Astrocyte (in vitro differentiated cells and primary cell): Measurements from ENCODE around the gene KCNN4. TPM values are rescaled to one million over a fixed set of nuclear protein-coding genes. Genes with fewer than 3 reads are reported as not detected.
A peak's percentile ranks its signal among the peaks of the same experiment; 100 is the strongest.

Experiments
- DNase-seq: peaks from one replicate; pipeline ENCODE4 v3.0.0-alpha.2; 2010; ENCODE audit warnings: low read depth
- FAIRE-seq: peaks from 2 replicates; lab custom pipeline; 2011; peaks lifted over from hg19 to GRCh38; lab: Jason Lieb, UNC
- H2AFZ ChIP-seq: 2 replicates; pipeline ENCODE4 v1.6.0; 2012; ENCODE audit warnings: low read depth, low read length, inconsistent platforms
- H3K27ac ChIP-seq: 2 replicates; pipeline ENCODE4 v1.5.1; 2011; ENCODE audit warnings: low read depth, low read length, inconsistent platforms
- H3K27me3 ChIP-seq: 2 replicates; pipeline ENCODE4 v1.6.0; 2011; ENCODE audit warnings: low read length, inconsistent platforms; ENCODE audit not compliant: insufficient read depth
- H3K36me3 ChIP-seq: 2 replicates; pipeline ENCODE4 v1.5.1; 2011; ENCODE audit warnings: low read length, inconsistent platforms; ENCODE audit not compliant: insufficient read depth
- H3K4me1 ChIP-seq: 2 replicates; pipeline ENCODE4 v1.5.1; 2011; ENCODE audit warnings: low read length, inconsistent platforms; ENCODE audit not compliant: insufficient read depth
- H3K4me2 ChIP-seq: 2 replicates; pipeline ENCODE4 v1.6.0; 2012; ENCODE audit warnings: low read length, inconsistent platforms
- H3K4me3 ChIP-seq: 2 replicates; pipeline ENCODE4 v1.5.1; 2011; ENCODE audit warnings: low read depth, mild to moderate bottlenecking, low read length, inconsistent platforms; ENCODE audit not compliant: insufficient read depth
- H3K79me2 ChIP-seq: 2 replicates; pipeline ENCODE4 v1.6.0; 2012; ENCODE audit warnings: mild to moderate bottlenecking, low read length, inconsistent platforms; ENCODE audit not compliant: insufficient read depth
- H3K9ac ChIP-seq: 2 replicates; pipeline ENCODE4 v1.6.0; 2012; ENCODE audit warnings: mild to moderate bottlenecking, low read length, inconsistent platforms
- H3K9me3 ChIP-seq: 2 replicates; pipeline ENCODE4 v1.5.1; 2012; ENCODE audit warnings: low read depth, mild to moderate bottlenecking, low read length, inconsistent platforms; ENCODE audit not compliant: insufficient read depth
- H4K20me1 ChIP-seq: 2 replicates; pipeline ENCODE4 v1.6.0; 2012; ENCODE audit warnings: low read length, inconsistent platforms; ENCODE audit not compliant: insufficient read depth
- H3K27ac Mint-ChIP-seq: one replicate; pipeline ENCODE4 v1.8.0; 2021; ENCODE audit warnings: mild to moderate bottlenecking, mixed read lengths; ENCODE audit not compliant: unreplicated experiment
- H3K27me3 Mint-ChIP-seq: one replicate; pipeline ENCODE4 v1.8.0; 2021; ENCODE audit warnings: low read depth, mixed read lengths; ENCODE audit not compliant: unreplicated experiment
- H3K36me3 Mint-ChIP-seq: one replicate; pipeline ENCODE4 v1.8.0; 2021; ENCODE audit warnings: low read depth, mixed read lengths; ENCODE audit not compliant: unreplicated experiment
- H3K4me1 Mint-ChIP-seq: one replicate; pipeline ENCODE4 v1.8.0; 2021; ENCODE audit warnings: low read depth, mixed read lengths; ENCODE audit not compliant: unreplicated experiment
- H3K4me3 Mint-ChIP-seq: one replicate; pipeline ENCODE4 v1.8.0; 2021; ENCODE audit warnings: mild to moderate bottlenecking, moderate library complexity, mixed read lengths; ENCODE audit not compliant: unreplicated experiment
- H3K9me3 Mint-ChIP-seq: one replicate; pipeline ENCODE4 v1.8.0; 2021; ENCODE audit warnings: mild to moderate bottlenecking, mixed read lengths; ENCODE audit not compliant: unreplicated experiment
- EZH2 ChIP-seq: IDR thresholded peaks from 2 replicates; pipeline ENCODE4 v1.6.1; 2012; ENCODE audit warnings: mild to moderate bottlenecking, low read length, inconsistent platforms; ENCODE audit not compliant: insufficient read depth
- total RNA-seq: library from RNA; stranded (reverse); gene quantifications from 2 replicates; pipeline ENCODE4 v1.2.1, GENCODE V29; 2021
- TF ChIP-seq, protein P1 (sequence below): IDR thresholded peaks from 2 replicates; pipeline ENCODE4 v1.5.1; 2011; ENCODE audit warnings: low read depth, mild to moderate bottlenecking, inconsistent platforms, low read length, moderate library complexity; ENCODE audit not compliant: insufficient read depth

The KCNN4 gene
- total RNA-seq, 1 donor from 2014 or later, result 3.6 TPM

DNA sequence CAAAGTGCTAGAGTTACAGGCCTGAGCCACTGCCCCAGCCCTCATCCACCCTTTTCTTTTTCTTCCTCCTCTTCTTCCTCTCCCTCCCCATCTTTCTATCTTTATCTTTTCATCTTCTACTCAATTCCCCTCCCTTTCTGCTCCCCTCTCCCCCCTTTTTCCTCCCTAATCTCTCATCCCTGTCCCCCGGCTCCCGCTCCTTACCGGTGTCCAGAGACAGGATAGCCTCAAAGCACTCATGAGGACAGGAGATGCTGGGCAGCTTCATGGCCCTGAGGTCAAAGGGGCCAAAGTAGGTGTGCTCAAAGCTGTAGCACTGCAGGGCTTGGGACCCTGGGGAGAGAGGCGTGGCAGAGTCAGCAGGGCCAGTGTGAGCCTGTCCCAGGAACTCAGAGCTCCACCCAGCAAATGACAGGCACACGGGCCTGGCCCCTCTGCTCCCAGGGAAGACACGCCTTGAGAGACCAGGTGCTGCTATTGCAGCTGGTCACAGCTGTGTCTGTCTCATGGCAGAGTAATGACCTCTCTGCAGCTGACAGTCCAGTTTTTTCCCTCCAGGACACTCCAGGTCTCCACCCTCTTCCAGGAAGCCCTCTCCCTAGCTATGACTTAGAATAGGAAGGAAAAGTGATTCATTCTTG lies 18.8 kb upstream of the KCNN4 start:
- Histone ChIP-seq H3K79me2 (no peaks in the 10 kb centered on the region), H3K9me3 (peaks cover 4% of the 10 kb centered on the region), H3K27ac (no peak overlapping the region), H3K4me2 (no peak overlapping the region), H3K9ac (no peak overlapping the region), H2AFZ (no peak overlapping the region), H3K4me1 (peaks cover 6% of the 10 kb centered on the region), H4K20me1 (no peaks in the 10 kb centered on the region), H3K4me3 (no peak overlapping the region), H3K27me3 (peaks cover 19% of the 10 kb centered on the region), H3K36me3 (no peaks in the 10 kb centered on the region)
- no peak for TF ChIP-seq EZH2
- TF ChIP-seq, protein P1, sequence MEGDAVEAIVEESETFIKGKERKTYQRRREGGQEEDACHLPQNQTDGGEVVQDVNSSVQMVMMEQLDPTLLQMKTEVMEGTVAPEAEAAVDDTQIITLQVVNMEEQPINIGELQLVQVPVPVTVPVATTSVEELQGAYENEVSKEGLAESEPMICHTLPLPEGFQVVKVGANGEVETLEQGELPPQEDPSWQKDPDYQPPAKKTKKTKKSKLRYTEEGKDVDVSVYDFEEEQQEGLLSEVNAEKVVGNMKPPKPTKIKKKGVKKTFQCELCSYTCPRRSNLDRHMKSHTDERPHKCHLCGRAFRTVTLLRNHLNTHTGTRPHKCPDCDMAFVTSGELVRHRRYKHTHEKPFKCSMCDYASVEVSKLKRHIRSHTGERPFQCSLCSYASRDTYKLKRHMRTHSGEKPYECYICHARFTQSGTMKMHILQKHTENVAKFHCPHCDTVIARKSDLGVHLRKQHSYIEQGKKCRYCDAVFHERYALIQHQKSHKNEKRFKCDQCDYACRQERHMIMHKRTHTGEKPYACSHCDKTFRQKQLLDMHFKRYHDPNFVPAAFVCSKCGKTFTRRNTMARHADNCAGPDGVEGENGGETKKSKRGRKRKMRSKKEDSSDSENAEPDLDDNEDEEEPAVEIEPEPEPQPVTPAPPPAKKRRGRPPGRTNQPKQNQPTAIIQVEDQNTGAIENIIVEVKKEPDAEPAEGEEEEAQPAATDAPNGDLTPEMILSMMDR, result no peak
- H3K9me3 Mint-ChIP-seq, result peaks cover 10% of the 10 kb centered on the region
- no peaks in the 10 kb centered on the region for H3K36me3 Mint-ChIP-seq
- H3K4me1 Mint-ChIP-seq, result no peaks in the 10 kb centered on the region
- H3K4me3 Mint-ChIP-seq, result no peak overlapping the region
- H3K27me3 Mint-ChIP-seq, result peaks cover 55% of the 10 kb centered on the region
- FAIRE-seq (no peak), DNase-seq (no peak)
- no peak overlapping the region for H3K27ac Mint-ChIP-seq

DNA sequence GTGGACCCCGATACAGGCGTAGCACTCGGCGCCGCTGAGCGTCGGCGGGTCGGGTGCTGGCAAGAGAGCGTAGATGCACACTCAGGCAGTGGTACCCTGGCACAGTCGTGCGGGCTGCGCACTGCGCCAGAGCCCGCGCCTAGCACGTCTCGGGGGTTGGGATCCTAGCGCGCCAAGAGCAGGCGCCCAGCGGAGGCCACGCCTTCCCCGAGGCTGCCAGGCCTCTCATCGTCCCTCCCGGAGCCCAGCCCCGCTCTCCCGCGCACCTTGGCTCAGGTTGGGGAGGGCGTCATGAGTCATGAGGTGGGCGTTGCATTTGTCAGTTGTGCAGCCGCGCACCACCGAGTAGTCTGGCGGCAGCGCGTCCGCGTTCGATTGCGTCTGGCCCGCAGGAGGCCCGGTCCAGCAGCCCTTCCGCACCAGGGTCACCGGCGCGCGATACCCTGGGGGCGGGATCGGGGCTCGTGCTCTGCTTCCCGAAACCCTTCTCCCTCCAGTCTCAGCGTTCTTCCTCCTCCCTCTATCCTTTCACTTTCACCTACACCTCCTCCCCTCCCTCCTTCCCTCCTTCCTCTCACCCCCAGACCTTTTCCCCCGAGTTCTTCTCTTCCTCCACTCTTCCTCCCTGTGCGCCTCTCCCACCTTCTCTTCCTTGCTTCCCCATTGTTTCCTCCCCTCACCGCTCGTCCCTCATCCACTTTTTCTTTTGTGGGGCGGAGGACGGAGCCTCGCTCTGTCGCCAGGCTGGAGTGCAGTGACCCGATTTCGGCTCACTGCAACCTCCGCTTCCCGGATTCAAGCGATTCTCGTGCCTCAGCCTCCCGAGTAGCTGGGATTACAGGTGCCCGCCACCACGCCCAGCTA lies 18.0 kb upstream of the KCNN4 start:
- H3K4me2 ChIP-seq, result peak overlapping the region; percentile 88
- Mint-ChIP-seq H3K4me1 (no peaks in the 10 kb centered on the region), H3K27me3 (peaks cover 56% of the 10 kb centered on the region), H3K27ac (no peak overlapping the region), H3K9me3 (peaks cover 10% of the 10 kb centered on the region), H3K36me3 (no peaks in the 10 kb centered on the region), H3K4me3 (no peak overlapping the region)
- H3K4me3 ChIP-seq, result peak overlapping the region; percentile 51
- H3K36me3 ChIP-seq, result no peaks in the 10 kb centered on the region
- H2AFZ ChIP-seq, result peak overlapping the region; percentile 75
- peaks cover 4% of the 10 kb centered on the region for H3K9me3 ChIP-seq
- H3K9ac ChIP-seq, result peak overlapping the region; percentile 41
- no peaks in the 10 kb centered on the region for H4K20me1 ChIP-seq
- DNase-seq (no peak), FAIRE-seq (no peak)
- peaks cover 6% of the 10 kb centered on the region for H3K4me1 ChIP-seq
- H3K79me2 ChIP-seq, result no peaks in the 10 kb centered on the region
- H3K27me3 ChIP-seq, result peaks cover 22% of the 10 kb centered on the region
- TF ChIP-seq, protein P1, result no peak
- no peak for TF ChIP-seq EZH2
- H3K27ac ChIP-seq, result no peak overlapping the region
